Measurements from ENCODE around the gene SCAMP3.

- no peak for TF ChIP-seq ZSCAN29 (IDR thresholded peaks at IDR 0.05)
- TF ChIP-seq NFXL1 (IDR thresholded peaks at IDR 0.05; ENCODE audit: borderline replicate concordance), result no peak
- no peak for TF ChIP-seq CREB1 (IDR thresholded peaks at IDR 0.05; ENCODE audit: low read depth)
- no peak for TF ChIP-seq CTCF (IDR thresholded peaks at IDR 0.05 in 2 of 3, conservative IDR thresholded peaks at IDR 0.05 in 1 of 3; ENCODE audit: control insufficient read depth in 2 of 3, extremely low read depth in 1 of 3, insufficient read depth in 1 of 3, low read depth in 3 of 3, low read length in 3 of 3)
- TF ChIP-seq POLR2AphosphoS5 (IDR thresholded peaks at IDR 0.05; ENCODE audit: low read length), result no peak
- no peak for TF ChIP-seq ZBTB33 (IDR thresholded peaks at IDR 0.05)
- no peak for TF ChIP-seq POU2F2 (IDR thresholded peaks at IDR 0.05; ENCODE audit: borderline replicate concordance, low read depth, low read length)
- no peak for TF ChIP-seq SUPT20H (IDR thresholded peaks at IDR 0.05; ENCODE audit: borderline replicate concordance, control insufficient read depth, low read depth, low read length)
- TF ChIP-seq POLR2A (IDR thresholded peaks at IDR 0.05; ENCODE audit: low read depth, low read length), result no peak
- TF ChIP-seq ESRRA (IDR thresholded peaks at IDR 0.05; ENCODE audit: low read length), result no peak
Measured at GRCh38 chr1:155286544-155286943, 24.4 kb upstream of the SCAMP3 start.

All from GM12878 (cell line).